Stimulated activated CD4-positive, alpha-beta T cell treated with anti-CD3 and anti-CD28 coated beads, Interleukin-2, amount 100 ng/mL, for 48 hours (primary cell): ENCODE measurements around the gene THSD8.
"Not testable (repeated sequence)": the region's sequence is repeated elsewhere in the genome, so short reads cannot be mapped to it uniquely, and the experiment has no call there.

Experiments
- DNase-seq, 2 donors: peaks; one replicate each; pipeline ENCODE4 v3.0.0-alpha.2; 2020

The THSD8 gene

DNA sequence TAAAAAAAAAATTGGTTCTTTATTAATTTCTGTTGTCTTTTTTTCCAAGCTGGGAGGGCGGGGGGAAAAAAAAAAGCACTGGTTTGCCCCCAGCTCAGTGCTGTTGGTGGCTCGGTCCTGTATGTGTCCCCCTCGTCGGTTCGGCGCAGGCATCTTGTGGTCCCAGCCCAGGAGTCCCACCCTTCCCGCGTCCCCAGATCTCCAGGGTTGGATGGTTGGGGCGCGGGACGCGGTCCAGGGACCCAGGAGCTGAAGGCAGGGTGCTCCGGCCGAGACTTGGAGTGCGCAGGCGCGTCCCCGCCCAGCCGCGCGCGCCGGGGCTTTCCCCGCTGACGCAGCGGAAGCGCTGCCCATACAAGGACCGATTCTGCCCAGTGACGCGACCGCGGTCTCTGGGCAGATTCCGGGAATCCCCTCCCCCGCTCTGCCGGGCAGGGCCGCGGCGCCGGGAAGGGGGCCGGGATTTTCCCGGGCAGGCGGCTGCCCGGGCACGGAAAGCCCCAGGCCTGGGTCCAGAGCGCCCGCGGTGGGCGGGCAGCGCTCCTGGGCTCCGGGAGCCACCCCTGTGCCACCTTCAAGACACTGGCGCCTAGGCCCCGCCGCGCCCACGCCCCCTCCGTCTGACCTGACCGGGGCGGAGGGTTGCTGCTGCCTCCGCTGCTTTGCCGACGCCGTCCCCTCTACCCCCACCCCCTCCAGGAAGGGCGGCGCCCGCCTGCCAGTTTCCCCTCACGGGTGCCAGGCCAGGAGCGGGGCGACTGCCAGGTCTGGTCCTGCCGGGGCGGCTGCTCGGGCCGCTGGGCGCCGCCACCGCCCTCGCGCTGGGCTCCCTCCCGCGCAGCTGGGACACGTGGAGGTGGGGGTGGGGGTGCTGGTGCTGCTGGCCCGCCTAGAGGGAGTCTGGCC is 8.3 kb upstream of the THSD8 start:
- DNase-seq = peak; percentile 91 to 93

DNA sequence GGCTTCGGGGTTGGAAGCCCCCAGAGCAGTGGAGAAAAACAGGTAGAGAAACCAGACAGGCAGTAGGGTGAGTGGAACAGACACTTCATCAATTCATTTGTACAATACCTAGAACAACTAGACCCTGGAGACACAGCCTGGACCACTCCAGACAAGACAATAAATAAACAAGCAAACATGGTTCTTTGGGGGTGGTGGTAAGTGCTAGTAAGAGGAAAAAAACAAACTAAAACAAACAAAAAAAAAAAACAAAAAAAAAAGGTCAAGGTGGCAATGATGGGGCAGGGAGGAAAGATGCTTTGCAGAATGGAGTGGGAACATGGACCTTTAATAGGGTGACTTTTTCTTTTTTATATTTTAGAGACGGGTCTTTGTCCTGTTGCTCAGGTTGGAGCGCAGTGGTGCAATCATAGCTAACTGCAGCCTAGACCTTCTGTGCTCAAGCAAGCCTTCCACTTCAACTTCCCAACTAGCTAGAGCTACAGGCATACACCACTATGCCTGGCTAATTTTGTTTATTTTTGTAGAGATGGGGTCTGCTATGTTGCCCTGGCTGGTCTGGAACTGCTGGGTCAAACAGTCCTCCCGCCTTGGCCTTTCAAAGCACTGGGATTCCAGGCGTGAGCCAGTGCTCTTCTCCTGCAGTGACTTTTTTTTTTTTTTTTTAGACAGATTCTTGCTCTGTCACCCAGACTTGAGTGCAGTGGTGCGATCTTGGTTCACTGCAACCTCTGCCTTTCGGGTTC is 7.5 kb upstream of the THSD8 start:
- no peak for DNase-seq

DNA sequence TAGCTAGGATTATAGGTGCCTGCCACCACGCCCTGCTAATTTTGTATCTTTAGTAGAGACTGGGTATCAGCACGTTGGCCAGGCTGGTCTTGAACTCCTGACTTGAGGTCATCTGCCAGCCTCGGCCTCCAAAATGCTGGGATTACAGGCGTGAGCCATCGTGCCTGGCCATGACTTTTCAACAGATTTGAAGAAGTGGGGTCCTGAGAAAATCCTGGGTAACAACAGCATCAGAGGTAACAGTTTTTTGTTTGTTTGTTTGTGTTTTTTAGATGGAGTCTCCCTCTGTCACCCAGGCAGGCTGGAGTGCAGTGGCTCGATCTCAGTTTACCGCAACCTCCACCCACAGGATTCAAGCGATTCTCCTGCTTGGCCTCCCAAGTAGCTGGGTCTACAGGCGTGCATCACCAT is 6.9 kb upstream of the THSD8 start:
- DNase-seq = no peak

DNA sequence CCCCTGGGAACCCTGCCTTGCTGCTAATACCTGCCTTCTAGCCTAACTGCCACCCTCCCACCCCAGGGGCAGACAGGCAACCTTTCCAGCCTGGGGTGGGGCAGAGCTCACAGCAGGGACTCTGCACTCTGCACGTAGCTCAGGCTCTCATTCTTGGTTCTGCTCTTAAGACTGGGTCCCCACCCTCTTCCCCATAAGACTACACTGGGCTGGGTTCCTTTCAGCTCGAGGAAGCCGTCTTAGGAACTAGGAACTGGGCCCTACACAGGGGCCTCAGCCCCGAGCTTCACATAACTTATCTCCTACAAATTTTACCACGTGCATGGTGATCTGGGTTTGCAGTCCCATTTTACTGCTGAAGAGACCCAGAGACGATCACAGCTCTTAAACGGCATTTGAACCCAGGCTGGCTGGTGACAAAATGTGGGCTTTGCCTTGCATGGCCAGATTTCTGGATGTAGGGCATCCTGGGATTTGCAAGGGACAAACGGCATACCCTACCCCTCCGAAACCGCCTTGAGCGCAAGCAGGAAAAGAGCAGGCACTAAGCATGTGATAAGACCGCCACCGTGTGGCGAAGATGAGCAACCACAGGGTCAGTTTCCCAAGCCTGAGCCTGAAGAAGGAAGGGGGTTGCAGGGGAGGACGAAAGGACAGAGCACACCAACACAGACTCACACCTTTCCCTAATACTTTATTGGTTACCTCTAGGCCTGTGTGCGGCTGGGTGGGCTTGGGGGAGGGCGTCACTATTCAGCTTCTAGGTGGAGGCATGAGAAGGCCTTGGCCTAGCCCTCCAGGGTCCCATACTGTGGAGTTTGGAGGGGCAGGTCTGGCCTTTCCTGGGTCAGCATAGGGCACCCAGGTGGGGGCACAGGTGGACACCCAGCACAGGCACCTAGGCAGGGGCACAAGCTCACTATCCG is 5.5 kb upstream of the THSD8 start:
- peak; percentile 70 to 76 for DNase-seq

DNA sequence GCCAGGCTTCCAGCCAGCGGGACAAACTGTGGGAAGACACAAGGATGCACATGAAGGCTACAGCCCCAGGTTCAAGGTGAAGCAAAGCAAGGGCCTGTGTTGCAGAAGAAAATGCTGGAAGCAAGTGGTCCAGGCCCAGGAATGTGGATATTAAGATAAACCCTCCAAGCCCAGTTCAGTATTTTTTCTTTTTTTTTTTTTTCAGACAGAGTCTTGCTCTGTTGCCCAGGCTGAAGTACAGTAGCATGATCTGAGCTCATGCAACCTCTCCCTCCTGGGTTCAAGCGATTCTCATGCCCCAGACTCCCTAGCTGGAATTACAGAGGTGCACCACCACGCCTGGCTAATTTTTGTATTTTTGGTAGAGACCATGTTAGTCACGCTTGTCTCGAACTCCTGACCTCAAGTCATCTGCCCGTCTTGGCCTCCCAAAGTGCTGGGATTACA is 4.7 kb upstream of the THSD8 start:
- DNase-seq = no peak

DNA sequence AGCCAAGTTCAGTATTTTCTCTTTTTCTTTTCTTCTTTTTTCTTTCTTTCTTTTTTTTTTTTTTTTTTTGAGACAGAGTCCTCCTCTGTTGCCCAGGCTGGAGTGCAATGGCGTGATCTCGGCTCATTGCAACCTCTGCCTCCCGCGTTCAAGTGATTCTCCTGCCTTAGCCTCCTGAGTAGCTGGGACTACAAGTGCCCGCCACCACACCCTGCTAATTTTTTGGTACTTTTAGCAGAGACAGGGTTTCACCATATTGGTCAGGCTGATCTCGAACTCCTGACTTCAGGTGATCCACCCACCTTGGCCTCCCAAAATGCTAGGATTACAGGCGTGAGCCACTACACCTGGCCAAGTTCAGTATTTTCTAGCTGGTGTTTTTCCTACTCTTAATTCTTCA is 4.3 kb upstream of the THSD8 start:
- DNase-seq = not testable (repeated sequence)

DNA sequence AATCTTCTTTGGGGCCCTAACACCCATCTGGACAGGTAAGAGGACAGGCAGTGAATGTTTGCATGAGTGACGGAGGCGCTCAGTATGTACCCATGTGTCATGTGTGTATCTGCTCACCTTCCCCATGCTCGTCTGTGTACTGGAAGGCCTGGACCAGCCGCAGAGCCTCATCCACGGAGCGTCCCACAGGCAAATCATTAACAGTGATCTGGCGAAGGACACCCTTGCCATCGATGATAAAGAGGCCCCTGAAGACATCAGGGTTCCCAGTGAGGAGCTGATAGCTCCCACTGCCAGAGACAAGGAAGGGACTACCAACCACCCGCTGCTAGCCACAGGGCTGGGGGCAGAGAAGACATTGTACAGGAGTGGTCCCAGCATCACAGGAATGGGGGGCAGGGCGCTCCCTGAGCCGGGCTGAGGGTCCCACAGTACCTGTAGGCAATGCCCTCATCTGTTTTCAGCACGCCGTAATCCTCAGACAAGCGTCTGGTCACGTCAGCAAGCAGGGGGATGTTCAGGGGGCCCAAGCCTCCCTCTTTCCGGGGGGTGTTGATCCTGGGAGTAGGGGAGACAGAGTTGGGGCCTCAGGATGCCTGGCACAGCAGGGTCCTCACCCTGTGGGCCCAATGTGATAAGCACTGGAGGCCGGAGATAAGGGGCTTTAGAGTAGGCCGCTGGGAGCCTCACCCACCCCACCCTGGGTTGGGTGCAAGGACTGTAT is 2.0 kb upstream of the THSD8 start:
- no peak for DNase-seq

DNA sequence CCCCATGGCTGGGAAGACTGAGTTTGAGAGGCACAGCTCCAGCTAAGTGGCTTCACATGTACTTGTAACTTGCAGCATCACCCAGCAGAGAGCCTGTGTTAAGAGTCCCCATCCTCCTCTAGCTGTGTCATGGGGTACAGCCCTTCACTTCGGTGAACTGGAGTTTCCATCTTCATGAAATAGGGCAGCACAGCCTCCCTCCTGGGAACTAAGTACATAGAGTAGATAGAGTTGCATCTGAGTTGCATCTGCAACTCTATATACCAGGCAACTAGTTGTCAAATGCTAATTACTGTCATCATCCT is 1.5 kb upstream of the THSD8 start:
- DNase-seq = no peak

DNA sequence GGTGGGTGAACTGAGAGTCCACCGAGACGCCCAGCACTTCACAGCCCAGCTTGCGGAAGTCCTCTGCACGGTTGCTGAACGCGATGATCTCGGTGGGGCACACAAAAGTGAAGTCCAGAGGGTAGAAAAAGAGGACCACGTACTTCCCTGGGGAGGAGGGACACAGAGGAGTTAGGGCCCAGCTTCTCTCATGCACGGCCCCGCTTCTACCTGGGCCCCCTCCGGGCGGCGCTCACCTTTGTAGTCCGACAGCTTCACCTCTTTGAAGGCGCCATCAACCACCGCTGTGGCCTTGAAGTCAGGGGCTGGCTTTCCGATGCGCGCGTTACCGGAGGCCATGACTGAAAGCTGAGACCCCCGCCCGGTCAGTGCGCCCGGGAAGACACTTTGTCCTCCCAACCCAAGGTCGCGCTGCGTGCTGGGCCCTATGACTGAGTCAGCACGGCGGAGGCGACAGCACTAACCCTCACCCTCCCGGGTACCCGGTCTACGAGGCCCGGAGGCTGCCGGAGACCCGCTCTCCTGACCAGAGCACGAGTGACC is 875 bp upstream of the THSD8 start:
- DNase-seq = no peak

DNA sequence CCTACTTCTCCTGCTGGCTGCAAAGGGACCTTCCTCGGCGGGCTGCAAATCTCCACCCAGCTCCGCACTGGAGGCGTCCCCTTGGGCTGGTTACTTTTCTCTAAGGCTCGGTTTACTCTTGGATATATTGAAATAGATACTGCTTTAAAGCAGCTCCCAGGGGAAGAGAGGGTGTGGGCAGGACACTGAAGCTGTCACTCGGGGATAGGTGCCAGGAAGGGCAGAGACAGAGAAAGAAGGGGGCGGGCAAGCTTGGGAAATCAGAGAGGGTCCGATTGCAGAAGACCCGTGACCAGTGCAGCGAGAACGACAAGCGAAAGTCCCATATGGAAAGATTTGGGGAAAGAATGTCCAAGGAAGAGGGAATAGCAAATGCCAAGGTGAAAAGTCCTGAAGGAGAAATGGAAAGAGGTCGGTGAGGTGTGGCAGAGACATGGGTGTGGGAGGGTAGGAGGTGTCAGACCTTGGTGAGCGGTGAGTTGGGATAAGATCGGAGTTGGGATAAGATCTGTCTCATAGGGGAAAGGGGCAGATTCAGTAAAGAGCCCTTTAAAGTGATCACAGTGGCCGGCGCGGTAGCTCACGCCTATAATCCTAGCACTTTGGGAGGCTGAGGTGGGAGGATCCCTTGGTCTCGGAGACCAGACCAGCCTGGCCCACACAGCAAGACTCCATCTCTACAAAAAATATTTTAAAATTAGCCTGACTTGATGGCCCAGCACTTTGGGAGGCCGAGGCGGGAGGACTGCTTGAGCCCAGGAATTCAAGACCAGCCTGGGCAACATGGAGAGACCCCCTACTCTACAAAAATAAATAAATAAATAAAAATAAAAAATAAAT is 618 bp downstream of the THSD8 start:
- no peak for DNase-seq

DNA sequence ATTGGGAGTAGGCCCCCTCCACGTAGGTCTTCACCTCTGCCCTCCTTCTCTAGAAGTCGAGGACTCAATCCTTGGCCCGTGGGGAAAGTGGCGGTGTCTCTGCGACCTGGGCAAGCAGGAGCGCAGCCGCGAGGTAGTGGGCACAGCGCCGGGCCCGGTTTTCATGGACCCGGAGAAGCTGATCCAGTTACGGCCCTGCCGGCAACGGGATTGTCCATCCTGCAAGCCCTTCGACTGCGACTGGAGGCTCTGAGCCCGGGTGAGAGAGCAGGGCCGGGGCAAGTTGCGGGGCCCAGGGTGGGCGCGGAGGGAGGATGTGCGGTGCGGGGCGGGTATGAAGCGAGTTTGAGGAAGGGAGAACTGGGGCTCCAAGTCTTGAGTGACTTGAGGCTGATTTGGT is 2.2 kb downstream of the THSD8 start:
- no peak for DNase-seq

DNA sequence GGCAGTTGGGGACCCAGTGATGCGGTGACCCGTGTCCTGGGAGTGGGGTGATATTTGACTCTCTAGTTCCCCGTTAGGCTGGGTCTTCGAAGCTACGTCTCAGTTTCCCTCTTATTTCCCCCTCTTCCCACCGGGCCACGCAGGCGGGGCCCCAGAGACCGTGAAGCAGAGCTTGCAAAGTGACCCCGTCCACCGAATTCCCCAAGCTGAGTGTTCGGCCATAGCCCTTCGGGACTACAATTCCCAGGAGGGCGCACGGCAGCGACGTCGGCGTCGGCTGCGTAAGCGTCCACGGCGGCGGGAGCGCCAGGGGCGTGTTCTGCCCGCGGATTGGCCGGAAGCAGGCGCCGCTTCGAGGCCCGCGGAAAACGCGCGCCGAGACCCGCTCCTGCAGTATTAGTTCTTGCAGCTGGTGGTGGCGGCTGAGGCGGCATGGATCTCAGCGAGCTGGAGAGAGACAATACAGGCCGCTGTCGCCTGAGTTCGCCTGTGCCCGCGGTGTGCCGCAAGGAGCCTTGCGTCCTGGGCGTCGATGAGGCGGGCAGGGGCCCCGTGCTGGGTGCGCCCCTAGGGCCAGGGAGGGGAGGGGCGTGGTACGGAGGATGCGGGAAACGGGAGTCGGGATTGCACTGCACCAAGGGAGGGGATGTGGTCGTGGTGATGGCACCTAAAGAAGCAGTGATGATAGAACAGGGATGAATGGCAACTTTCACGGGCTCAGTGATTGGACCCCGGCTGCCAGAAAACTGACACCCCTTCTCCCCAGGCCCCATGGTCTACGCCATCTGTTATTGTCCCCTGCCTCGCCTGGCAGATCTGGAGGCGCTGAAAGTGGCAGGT is 4.6 kb downstream of the THSD8 start, which contains the start of gene RNASEH2A:
Gene RNASEH2A, plus strand, starts transcription at position 343 of the 840 bp plus-strand sequence. Its CDS starts 90 bp downstream, at position 433.
- DNase-seq = peak; percentile 87 to 88

DNA sequence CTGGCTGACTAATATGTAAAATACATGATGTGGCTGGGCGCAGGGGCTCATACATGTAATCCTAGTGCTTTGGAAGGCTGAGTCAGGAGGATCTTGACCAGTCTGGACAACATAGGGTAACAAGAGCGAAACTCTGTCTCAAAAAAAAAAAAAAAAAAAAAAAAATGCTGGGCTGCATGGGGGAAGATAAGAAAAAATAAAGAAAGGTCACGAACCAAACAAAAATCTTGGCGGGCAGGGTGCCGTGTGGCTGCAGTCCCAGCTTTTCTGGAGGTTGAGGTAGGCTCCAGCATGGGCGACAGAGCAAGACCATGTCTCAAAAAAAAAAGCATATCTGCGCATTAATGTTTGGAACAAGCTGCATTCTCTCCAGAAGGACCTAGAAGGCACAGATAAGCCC is 13.2 kb downstream of the THSD8 start:
- DNase-seq = no peak

DNA sequence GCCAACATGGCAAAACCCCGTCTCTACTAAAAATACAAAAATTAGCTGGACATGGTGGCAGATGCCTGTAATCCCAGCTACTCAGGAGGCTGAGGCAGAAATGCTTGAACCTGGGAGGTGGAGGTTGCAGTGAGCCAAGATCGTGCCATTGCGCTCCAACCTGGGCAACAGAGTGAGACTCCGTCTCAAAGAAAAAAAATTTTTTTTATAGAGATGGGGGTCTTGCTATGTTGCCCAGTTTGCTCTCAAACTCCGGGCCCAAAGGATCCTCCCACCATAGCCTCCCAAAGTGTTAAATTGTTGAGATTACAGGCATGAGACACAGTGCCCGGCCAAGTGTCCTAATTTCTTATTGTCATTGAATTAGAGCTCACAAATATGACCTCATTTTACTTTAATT is 15.3 kb downstream of the THSD8 start:
- DNase-seq = not testable (repeated sequence)

DNA sequence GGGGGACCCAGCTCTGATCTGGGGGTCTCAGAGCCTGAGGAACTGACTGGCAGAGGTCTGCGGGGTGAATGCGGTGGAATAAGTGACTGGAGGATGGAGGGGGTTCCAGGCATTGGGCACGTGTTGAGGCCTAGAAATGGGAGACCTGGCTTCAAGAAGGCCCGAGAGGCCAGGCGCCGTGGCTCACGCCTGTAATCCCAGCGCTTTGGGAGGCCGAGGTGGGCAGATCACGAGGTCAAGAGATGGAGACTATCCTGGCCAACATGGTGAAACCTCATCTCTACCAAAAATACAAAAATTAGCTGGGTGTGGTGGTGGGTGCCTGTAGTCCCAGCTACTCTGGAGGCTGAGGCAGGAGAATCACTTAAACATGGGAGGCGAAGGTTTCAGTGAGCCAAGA is 15.9 kb downstream of the THSD8 start:
- DNase-seq = not testable (repeated sequence)

DNA sequence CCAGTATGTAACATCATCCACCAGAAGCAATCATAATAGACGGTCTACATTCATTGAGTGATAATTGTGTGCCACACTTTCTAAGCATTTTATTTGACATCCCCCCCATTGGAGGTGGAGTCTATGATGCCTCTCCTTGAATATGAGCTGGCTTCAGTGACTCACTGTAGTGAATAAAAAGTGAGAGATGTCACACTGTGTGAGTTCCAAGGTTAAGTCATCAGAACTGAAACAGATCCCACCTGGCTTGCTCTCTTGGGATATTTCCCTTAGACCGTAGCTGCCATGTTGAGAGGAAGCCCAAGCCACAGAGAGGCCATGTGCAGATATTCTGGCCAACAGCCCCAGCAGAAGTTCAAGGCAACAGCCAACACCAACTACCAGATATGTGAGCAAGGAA is 19.9 kb downstream of the THSD8 start:
- DNase-seq = no peak

DNA sequence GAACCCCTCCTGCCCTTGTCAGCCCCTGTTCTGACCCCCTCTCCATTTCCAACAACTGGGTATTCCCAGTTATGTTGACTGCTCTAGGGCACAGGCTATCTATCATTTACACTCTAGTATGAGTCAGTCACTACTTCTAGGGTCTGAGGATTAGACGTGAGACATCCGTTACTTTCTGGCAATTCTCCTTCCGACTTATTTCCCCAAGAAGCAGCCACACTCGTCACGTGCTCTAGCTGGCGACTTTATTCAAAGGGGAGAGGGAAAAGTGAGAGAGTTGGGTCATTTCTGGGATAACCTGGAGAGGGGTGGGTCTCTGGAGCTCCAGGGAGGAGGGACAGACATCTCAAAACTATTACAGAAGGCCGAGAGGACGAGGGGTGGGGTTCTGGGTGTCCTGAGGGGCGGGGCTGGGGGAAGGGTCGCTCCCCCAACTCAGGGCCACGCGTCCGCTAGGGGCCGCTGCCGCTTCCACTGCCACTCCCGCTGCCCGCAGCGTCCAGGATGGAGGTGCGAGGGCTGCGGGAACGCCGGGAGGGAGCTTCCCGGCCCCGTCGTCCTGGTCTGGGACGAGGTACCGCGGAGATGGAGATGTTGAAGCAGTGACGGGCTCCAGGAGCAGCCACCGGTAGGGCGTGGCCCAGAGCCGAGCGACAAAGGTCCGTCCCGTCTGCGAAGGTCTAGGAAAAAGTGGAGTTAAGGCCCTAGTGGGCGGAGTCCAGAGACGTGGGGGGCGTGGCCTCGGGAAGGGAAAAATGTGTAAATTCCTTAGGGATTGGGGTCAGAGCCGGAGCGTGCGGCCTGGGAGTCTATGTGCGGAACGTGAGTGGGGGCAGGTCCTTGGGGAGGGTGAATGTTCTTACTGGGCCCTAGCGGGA is 23.6 kb downstream of the THSD8 start:
- peak in 1 of 2 donors; percentile 44 for DNase-seq

DNA sequence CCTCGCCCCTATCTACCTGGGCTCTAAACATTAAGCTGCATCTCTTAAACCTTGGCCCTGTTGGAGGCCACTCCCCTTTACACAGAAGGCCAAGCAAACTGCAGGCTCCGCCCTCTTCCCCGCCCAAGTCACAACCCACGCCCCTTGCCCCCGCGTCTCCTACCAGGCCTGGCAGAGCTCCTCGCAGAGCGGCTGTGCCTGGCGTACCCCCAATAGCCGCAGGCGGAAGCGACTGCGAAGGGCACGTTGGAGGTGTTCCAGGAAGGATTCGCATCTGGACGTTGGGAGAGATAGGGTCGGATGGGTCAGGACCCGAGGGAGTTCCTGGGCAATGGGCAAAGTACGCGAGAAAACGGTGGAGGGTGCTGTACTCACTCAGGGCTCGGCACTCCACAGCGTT is 26.6 kb downstream of the THSD8 start:
- DNase-seq = no peak

DNA sequence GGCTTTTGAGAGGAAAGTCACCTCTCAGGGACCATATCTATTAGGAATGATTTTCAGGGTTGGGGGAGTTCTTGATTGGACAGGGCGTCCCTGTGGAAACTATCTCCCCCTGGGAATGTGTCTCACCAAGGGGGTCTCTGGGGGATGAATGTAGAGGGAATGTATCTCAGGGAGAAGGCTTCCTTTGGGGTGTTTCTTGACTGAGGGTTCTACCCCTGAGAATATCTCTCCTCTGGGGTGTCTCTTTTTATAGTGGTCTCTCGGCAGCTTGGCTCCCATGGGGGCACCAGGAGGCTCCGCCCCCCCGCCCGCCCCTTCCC is 31.5 kb downstream of the THSD8 start:
- no peak for DNase-seq
